Measurements from ENCODE around the gene PCSK5. TPM values are rescaled to one million over a fixed set of nuclear protein-coding genes. Genes with fewer than 3 reads are reported as not detected.

The PCSK5 gene
- total RNA-seq, 1 experiment from 2014 or later: 7.5 TPM

GRCh38 chr9:76153902-76154629 is 263.6 kb downstream of the PCSK5 start:
- Histone ChIP-seq H4K8ac (replicated peaks; ENCODE audit: insufficient read length, low read depth, low read length) (no peak overlapping the region), H3K23ac (ENCODE audit: insufficient read length, low read depth, low read length) (no peak overlapping the region), H2BK12ac (ENCODE audit: insufficient read length, low read depth, low read length) (no peak overlapping the region), H3K9me3 (ENCODE audit: control insufficient read depth, low read depth, low read length) (no peaks in the 10 kb centered on the region), H3K14ac (ENCODE audit: insufficient read depth, low read length) (no peak overlapping the region), H3K18ac (ENCODE audit: insufficient read length, low read depth, low read length) (no peak overlapping the region), H3K23me2 (ENCODE audit: insufficient read length, low read depth, low read length, poor library complexity, severe bottlenecking) (no peaks in the 10 kb centered on the region), H3K56ac (ENCODE audit: insufficient read length, low read depth, low read length) (no peak overlapping the region), H3K4ac (ENCODE audit: low read depth, low read length) (no peak overlapping the region), H2BK5ac (ENCODE audit: insufficient read length, low read length) (no peak overlapping the region), H2AFZ (ENCODE audit: low read length) (no peak overlapping the region), H4K20me1 (ENCODE audit: control insufficient read depth, insufficient read depth, insufficient read length) (no peaks in the 10 kb centered on the region), H3K27me3 (ENCODE audit: insufficient read depth, low read length) (no peaks in the 10 kb centered on the region), H3K79me2 (ENCODE audit: insufficient read depth, low read length) (no peaks in the 10 kb centered on the region), H4K5ac (ENCODE audit: insufficient read length, low read depth, low read length) (no peak overlapping the region), H2BK15ac (ENCODE audit: low read depth, low read length) (no peak overlapping the region), H3K9ac (ENCODE audit: extremely low read depth, insufficient read length, low read length) (no peak overlapping the region), H3K79me1 (ENCODE audit: insufficient read depth, low read depth, low read length, poor library complexity, severe bottlenecking) (no peaks in the 10 kb centered on the region), H3K4me1 (ENCODE audit: insufficient read depth, low read length) (no peaks in the 10 kb centered on the region), H2BK120ac (ENCODE audit: low read depth, low read length, poor library complexity, severe bottlenecking) (no peak overlapping the region), H4K91ac (ENCODE audit: insufficient read length, low read depth, low read length) (no peak overlapping the region), H3T11ph (ENCODE audit: low read length) (no peak overlapping the region), H3K4me2 (ENCODE audit: insufficient read depth, insufficient read length, low read length) (no peak overlapping the region), H3K27ac (ENCODE audit: insufficient read length, low read depth, low read length) (no peak overlapping the region), H2AK5ac (ENCODE audit: insufficient read length, low read length) (no peak overlapping the region), H2BK20ac (ENCODE audit: low read depth, low read length, poor library complexity, severe bottlenecking) (no peak overlapping the region)
- DNase-seq: no peak
- H3K27ac Mint-ChIP-seq: no peak overlapping the region; a peak in 1 of 7 replicates
- no peaks in the 10 kb centered on the region; a peak in 1 of 7 replicates for H3K36me3 Mint-ChIP-seq (ENCODE audit: insufficient read depth in 1 of 3, low read depth in 3 of 3)
- WGBS (ENCODE audit: extremely low coverage, insufficient read length, low lambda C conversion rate): no CpG with 5 or more reads among the region's 8 CpGs
- H3K4me1 Mint-ChIP-seq: peaks cover 10 to 11% of the 10 kb centered on the region in 2 experiments
- no peaks in the 10 kb centered on the region for H3K9me3 Mint-ChIP-seq
- no peak for TF ChIP-seq CTCF (conservative IDR thresholded peaks at IDR 0.05)
- H3K4me3 Mint-ChIP-seq: no peak overlapping the region
- H3K27me3 Mint-ChIP-seq (ENCODE audit: low read depth): no peaks in the 10 kb centered on the region

Measured in H9 (cell line).